HG02798 (cell line): ENCODE measurements around the gene NR5A1.

ENCODE experiments used
- ATAC-seq: cut with Tn5 transposase; IDR thresholded peaks from one replicate; pipeline ENCODE4 v1.9.1; 2021; ENCODE audit warnings: mild to moderate bottlenecking; ENCODE audit not compliant: unreplicated experiment, poor library complexity

The NR5A1 gene

GRCh38 chr9:124448019-124448418 is 59.2 kb downstream of the NR5A1 start:
- ATAC-seq, result no peak

- no peak for ATAC-seq
Observed at GRCh38 chr9:124447297-124447661, 59.9 kb downstream of the NR5A1 start.

GRCh38 chr9:124444166-124444565 is 63.0 kb downstream of the NR5A1 start:
- no peak for ATAC-seq

GRCh38 chr9:124443625-124444024 is 63.6 kb downstream of the NR5A1 start:
- no peak for ATAC-seq

- ATAC-seq, result no peak
Observed at GRCh38 chr9:124442826-124443225, 64.4 kb downstream of the NR5A1 start.

GRCh38 chr9:124442379-124442778 is 64.8 kb downstream of the NR5A1 start:
- ATAC-seq, result no peak

GRCh38 chr9:124441291-124441690 is 65.9 kb downstream of the NR5A1 start:
- no peak for ATAC-seq

GRCh38 chr9:124440786-124441185 is 66.4 kb downstream of the NR5A1 start:
- no peak for ATAC-seq

GRCh38 chr9:124439686-124440243 is 67.4 kb downstream of the NR5A1 start:
- no peak for ATAC-seq

- no peak for ATAC-seq
Observed at GRCh38 chr9:124439086-124439485, 68.1 kb downstream of the NR5A1 start.

GRCh38 chr9:124438091-124438490 is 69.1 kb downstream of the NR5A1 start:
- no peak for ATAC-seq

GRCh38 chr9:124437086-124437485 is 70.1 kb downstream of the NR5A1 start:
- ATAC-seq, result no peak

- ATAC-seq, result no peak
Observed at GRCh38 chr9:124436320-124436719, 70.9 kb downstream of the NR5A1 start.
